Activated T-helper 2 cell treated with anti-CD3 and anti-CD28 coated beads, Interferon-gamma antibody, Interleukin-2, Interleukin-4, amounts not matched to agents 10 μg/mL and 5 μg/mL and 100 μg/mL, durations not matched to agents 14 hours and 24 hours and 36 hours (primary cell): ENCODE data around the gene TBCE. TPM values are rescaled to one million over a fixed set of nuclear protein-coding genes. Genes with fewer than 3 reads are reported as not detected.
A peak's percentile ranks its signal among the peaks of the same experiment; 100 is the strongest.
"Not testable (repeated sequence)": the region's sequence is repeated elsewhere in the genome, so short reads cannot be mapped to it uniquely, and the experiment has no call there.

Experiments
- DNase-seq: peaks from one replicate; pipeline ENCODE4 v3.0.0; 2021; ENCODE audit warnings: low spot score
- H3K27ac Mint-ChIP-seq: one replicate; pipeline ENCODE4 v1.8.0; 2021; ENCODE audit warnings: mixed read lengths
- H3K27me3 Mint-ChIP-seq: one replicate; pipeline ENCODE4 v1.8.0; 2021; ENCODE audit warnings: low read depth, mixed read lengths
- H3K36me3 Mint-ChIP-seq: one replicate; pipeline ENCODE4 v1.8.0; 2021; ENCODE audit warnings: low read depth, mixed read lengths
- H3K4me1 Mint-ChIP-seq: one replicate; pipeline ENCODE4 v1.8.0; 2021; ENCODE audit warnings: low read depth, mixed read lengths
- H3K4me3 Mint-ChIP-seq: one replicate; pipeline ENCODE4 v1.8.0; 2021; ENCODE audit warnings: low read depth, mild to moderate bottlenecking, moderate library complexity, mixed read lengths
- H3K9me3 Mint-ChIP-seq: one replicate; pipeline ENCODE4 v1.8.0; 2021; ENCODE audit warnings: mixed read lengths
- intact Hi-C: fragments of 100-400 bp; cut with micrococcal nuclease; formaldehyde crosslinking; loops from one replicate; pipeline ENCODE4 v1.15.1; 2023
- total RNA-seq: library from RNA; stranded (reverse); gene quantifications from 2 replicates; pipeline ENCODE4 v1.2.3, GENCODE V29; 2022

Gene TBCE
- total RNA-seq, 1 donor from 2014 or later = 28.2 TPM

DNA sequence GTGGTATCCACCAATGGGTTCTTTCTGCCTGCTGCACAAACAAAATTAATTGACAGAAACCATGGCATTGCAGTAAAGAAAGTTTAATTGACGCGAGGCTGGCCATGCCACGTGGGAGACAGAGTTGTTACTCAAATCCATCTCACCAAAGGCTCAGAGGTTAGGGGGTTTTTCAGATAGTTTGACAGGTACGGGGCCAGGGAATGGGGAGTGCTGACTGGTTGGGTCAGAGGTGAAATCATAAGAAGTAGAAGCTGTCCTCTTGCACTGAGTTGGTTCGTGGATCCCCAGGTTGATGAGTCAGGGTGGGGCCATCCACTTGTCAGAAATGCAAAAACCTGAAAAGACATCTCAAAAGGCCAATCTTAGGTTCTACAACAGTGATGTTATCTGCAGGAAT, 941 bp upstream of the TBCE start:
- Mint-ChIP-seq H3K4me3 (peak overlapping the region; percentile 97), H3K27me3 (no peaks in the 10 kb centered on the region), H3K4me1 (peaks cover 26% of the 10 kb centered on the region), H3K9me3 (no peaks in the 10 kb centered on the region), H3K36me3 (peaks cover 11% of the 10 kb centered on the region), H3K27ac (peak overlapping the region; percentile 82)
- intact Hi-C loops = loop anchor here (5.0 kb wide), 1 partner anchor 51 kb away; no protein-coding TSS in a partner anchor
- DNase-seq = no peak

DNA sequence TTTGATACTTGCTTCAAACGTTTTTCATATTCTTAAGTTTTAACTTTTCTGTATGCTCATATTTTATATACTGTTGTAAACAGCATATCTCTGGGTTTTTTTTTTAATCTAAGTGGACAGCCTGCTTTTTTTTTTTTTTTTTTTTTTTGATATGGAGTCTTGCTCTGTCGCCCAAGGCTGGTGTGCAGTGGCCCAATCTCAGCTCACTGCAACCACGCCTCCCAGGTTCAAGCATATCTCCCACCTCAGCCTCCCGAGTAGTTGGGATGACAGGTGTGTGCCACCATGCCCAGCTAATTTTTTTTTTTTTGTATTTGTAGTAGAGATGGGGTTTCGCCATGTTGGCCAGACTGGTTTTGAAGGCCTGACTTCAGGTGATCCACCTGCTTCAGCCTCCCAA, 1.2 kb downstream of the TBCE start:
- Mint-ChIP-seq H3K9me3 (no peaks in the 10 kb centered on the region), H3K4me1 (peaks cover 26% of the 10 kb centered on the region), H3K27ac (no peak overlapping the region), H3K4me3 (peak overlapping the region; percentile 97), H3K27me3 (no peaks in the 10 kb centered on the region), H3K36me3 (peaks cover 15% of the 10 kb centered on the region)
- DNase-seq = no peak
- intact Hi-C loops = loop anchor here (5.0 kb wide), 1 partner anchor 49 kb away; no protein-coding TSS in a partner anchor

DNA sequence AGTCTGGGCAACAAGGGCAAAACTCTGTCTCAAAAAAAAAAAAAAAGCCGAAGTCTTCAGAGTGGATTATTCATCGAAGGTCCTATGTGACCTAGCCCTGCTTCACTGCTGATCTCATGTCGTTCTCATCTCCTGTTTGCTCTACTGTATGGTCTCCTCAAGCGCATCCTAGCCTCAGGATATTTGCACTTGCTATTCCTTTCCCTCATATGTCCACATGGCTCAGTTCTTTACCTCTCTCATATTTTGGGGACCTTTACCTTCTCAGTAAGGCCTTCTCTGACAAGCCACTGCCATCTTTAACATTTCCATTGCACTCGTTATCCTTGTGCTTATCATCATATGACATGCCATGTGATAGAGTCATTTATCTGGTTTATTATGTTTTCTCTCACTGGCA, 2.6 kb downstream of the TBCE start:
- H3K36me3 Mint-ChIP-seq = peaks cover 18% of the 10 kb centered on the region
- no peak overlapping the region for H3K27ac Mint-ChIP-seq
- intact Hi-C loops = loop anchor here (5.0 kb wide), 1 partner anchor 47 kb away; no protein-coding TSS in a partner anchor
- DNase-seq = no peak
- H3K4me1 Mint-ChIP-seq = peaks cover 26% of the 10 kb centered on the region
- no peaks in the 10 kb centered on the region for H3K27me3 Mint-ChIP-seq
- peak overlapping the region; percentile 27 for H3K4me3 Mint-ChIP-seq
- no peaks in the 10 kb centered on the region for H3K9me3 Mint-ChIP-seq

DNA sequence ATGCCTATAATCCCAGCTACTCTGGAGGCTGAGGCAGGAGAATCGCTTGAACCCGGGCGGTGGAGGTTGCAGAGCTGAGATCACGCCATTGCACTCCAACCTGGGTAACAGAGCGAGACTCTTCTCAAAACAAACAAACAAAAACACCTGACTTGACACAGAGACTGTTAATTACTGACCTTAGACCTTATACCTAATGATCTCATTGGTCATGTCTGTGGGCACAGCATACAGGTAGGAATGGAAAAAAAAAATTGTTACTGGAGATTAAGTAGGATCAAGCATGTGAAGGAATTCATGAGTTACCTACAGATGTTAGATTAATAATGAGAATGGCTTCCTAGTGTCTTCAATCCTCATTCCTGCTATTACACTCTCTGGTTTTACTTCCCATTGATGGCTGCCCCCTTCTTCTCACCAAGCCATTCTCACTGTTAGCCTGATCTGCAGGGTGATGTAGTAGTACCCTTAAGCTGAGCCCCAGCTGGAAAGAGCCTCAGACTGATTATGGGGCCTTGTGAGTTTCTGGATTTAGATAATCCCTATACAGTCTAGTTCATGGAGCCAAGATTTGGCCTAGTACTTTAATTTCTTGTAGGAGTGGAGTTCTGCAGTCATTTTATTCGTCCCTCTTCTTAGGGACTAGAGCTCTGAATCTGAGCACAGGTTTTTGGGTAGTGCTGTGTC, 8.8 kb downstream of the TBCE start:
- Mint-ChIP-seq H3K36me3 (peaks cover 22% of the 10 kb centered on the region), H3K27ac (no peak overlapping the region), H3K27me3 (no peaks in the 10 kb centered on the region), H3K9me3 (no peaks in the 10 kb centered on the region), H3K4me1 (peaks cover 2% of the 10 kb centered on the region), H3K4me3 (no peak overlapping the region)
- intact Hi-C loops = no loop called here
- no peak for DNase-seq

DNA sequence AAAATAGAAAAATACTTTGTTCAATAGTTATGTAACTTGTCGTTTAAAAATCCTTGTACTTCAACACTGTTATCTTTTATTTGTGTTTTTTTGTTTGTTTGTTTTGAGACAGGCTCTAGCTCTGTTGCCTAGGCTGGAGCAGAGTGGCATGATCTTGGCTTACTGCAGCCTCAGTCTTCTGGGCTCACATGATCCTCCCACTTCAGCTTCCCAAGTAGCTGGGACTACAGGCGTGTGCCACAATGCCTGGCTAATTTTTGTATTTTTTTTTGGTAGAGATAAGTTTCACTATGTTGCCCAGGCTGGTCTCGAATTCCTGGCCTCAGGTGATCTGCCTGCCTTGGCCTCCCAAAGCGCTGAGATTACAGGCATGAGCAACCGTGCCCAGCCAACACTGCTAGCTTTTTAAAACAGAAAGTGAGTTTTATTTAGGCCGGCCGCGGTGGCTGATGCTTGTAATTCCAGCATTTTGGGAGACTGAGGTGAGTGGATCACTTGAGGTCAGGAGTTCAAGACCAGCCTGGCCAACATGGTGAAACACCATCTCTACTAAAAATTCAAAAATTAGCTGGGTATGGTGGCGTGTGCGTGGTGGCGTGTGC, 11.0 kb downstream of the TBCE start:
- H3K27ac Mint-ChIP-seq, H3K27me3 Mint-ChIP-seq, H3K9me3 Mint-ChIP-seq, H3K4me3 Mint-ChIP-seq, intact Hi-C loops, DNase-seq, H3K4me1 Mint-ChIP-seq: not testable (repeated sequence)
- peaks cover 25% of the 10 kb centered on the region for H3K36me3 Mint-ChIP-seq

DNA sequence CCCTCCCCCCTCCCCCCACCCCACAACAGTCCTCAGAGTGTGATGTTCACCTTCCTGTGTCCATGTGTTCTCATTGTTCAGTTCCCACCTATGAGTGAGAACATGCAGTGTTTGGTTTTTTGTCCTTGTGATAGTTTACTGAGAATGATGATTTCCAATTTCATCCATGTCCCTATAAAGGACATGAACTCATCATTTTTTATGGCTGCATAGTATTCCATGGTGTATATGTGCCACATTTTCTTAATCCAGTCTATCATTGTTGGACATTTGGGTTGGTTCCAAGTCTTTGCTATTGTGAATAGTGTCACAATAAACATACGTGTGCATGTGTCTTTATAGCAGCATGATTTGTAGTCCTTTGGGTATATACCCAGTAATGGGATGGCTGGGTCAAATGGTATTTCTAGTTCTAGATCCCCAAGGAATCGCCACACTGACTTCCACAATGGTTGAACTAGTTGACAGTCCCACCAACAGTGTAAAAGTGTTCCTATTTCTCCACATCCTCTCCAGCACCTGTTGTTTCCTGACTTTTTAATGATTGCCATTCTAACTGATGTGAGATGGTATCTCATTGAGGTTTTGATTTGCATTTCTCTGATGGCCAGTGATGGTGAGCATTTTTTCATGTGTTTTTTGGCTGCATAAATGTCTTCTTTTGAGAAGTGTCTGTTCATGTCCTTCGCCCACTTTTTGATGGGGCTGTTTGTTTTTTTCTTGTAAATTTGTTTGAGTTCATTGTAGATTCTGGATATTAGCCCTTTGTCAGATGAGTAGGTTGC, 14.9 kb downstream of the TBCE start:
- H3K4me1 Mint-ChIP-seq, intact Hi-C loops, H3K4me3 Mint-ChIP-seq, H3K27me3 Mint-ChIP-seq, H3K27ac Mint-ChIP-seq, H3K9me3 Mint-ChIP-seq, DNase-seq: not testable (repeated sequence)
- H3K36me3 Mint-ChIP-seq = peaks cover 26% of the 10 kb centered on the region

DNA sequence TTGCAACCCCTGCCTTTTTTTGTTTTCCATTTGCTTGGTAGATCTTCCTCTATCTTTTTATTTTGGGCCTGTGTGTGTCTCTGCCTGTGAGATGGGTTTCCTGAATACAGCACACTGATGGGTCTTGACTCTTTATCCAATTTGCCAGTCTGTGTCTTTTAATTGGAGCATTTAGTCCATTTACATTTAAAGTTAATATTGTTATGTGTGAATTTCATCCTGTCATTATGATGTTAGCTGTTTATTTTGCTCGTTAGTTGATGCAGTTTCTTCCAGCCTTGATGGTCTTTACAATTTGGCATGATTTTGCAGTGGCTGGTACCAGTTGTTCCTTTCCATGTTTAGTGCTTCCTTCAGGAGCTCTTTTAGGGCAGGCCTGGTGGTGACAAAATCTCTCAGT, 18.4 kb downstream of the TBCE start:
- H3K4me3 Mint-ChIP-seq, DNase-seq, H3K27ac Mint-ChIP-seq, H3K4me1 Mint-ChIP-seq, H3K27me3 Mint-ChIP-seq, H3K9me3 Mint-ChIP-seq, intact Hi-C loops: not testable (repeated sequence)
- peaks cover 27% of the 10 kb centered on the region for H3K36me3 Mint-ChIP-seq

DNA sequence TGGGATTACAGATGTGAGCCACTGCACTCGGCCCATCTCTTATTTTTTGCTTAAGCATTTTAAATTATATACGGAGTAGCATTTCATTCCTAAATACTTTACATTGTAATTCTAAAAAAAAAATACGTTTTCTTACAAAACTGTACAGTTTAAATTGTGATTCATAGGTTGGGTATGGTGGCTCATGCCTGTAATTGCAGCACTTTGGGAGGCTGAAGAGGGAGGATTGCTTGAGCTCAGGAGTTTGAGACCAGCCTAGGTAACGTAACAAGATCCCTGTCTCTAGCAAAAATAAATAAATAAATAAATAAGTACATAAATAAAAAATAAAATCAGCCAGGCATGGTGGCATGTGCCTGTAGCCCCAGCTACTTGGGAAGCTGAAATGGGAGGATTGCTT, 24.6 kb downstream of the TBCE start:
- no peak for DNase-seq
- peaks cover 5% of the 10 kb centered on the region for H3K9me3 Mint-ChIP-seq
- H3K27me3 Mint-ChIP-seq = no peaks in the 10 kb centered on the region
- intact Hi-C loops = no loop called here
- peaks cover 14% of the 10 kb centered on the region for H3K36me3 Mint-ChIP-seq
- no peak overlapping the region for H3K4me3 Mint-ChIP-seq
- H3K27ac Mint-ChIP-seq = no peak overlapping the region
- peaks cover 2% of the 10 kb centered on the region for H3K4me1 Mint-ChIP-seq

DNA sequence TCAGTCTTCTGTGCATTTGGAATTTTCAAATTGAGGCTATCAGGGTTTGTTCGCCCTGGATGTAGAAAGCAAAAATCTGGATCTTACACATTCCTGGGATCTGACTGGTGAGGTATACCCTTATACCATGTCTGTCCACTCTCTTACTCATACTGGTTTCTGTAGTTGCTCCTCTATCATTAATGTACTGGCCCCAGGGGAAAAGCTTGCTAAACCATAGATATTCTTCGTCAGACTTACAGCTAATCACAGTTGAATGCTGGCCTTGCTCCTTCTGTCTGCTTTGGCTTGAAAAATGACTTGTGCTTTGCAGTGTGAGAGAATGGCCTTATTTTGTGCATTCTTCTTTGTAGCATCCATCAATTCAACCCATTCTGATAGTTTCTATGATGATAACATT, 30.5 kb downstream of the TBCE start:
- Mint-ChIP-seq H3K4me1 (no peaks in the 10 kb centered on the region), H3K4me3 (no peak overlapping the region), H3K27me3 (no peaks in the 10 kb centered on the region), H3K36me3 (peaks cover 15% of the 10 kb centered on the region), H3K9me3 (no peaks in the 10 kb centered on the region), H3K27ac (no peak overlapping the region)
- no peak for DNase-seq
- intact Hi-C loops = no loop called here

DNA sequence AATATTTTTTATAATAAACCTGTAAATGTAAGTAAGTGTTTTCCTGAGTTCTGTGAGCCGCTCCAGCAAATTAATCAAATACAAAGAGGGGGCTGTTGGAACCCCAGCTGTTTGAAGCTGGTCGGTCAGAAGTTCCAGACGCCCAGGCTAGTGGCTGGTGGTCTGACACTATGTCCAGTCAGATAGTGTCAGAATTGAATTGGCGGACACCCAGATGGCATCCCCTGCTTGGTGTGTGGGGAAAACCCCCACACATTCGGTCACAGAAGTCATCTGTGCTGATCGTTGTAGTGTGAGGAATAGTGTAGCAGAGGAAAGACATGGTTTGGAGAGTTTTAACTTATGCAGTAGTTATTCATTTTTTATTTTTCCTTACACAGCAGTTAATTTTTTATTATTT, 32.4 kb downstream of the TBCE start:
- Mint-ChIP-seq H3K27me3 (no peaks in the 10 kb centered on the region), H3K4me1 (no peaks in the 10 kb centered on the region), H3K27ac (no peak overlapping the region), H3K36me3 (peaks cover 18% of the 10 kb centered on the region), H3K9me3 (no peaks in the 10 kb centered on the region), H3K4me3 (no peak overlapping the region)
- intact Hi-C loops = no loop called here
- DNase-seq = no peak

DNA sequence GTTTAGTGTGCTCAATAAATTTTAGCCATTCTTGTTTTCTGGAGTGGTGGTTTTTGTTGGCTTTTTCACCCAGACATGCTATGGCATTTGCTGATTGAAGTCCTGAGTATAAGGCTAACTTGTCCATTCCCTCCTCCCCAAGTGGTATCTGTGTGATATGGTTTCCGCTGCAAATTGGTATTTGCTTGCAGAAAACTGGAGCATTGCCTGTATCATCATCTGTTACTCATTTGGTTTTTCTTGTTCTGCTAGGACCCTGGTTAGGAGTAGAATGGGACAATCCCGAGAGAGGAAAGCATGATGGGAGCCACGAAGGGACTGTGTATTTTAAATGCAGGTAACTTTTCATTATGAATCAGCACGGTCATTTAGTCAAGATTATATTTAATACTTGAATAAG, 34.0 kb downstream of the TBCE start:
- Mint-ChIP-seq H3K27ac (peak overlapping the region; percentile 49), H3K4me1 (no peaks in the 10 kb centered on the region), H3K4me3 (no peak overlapping the region), H3K36me3 (peaks cover 13% of the 10 kb centered on the region), H3K9me3 (no peaks in the 10 kb centered on the region), H3K27me3 (no peaks in the 10 kb centered on the region)
- DNase-seq = no peak
- intact Hi-C loops = no loop called here

DNA sequence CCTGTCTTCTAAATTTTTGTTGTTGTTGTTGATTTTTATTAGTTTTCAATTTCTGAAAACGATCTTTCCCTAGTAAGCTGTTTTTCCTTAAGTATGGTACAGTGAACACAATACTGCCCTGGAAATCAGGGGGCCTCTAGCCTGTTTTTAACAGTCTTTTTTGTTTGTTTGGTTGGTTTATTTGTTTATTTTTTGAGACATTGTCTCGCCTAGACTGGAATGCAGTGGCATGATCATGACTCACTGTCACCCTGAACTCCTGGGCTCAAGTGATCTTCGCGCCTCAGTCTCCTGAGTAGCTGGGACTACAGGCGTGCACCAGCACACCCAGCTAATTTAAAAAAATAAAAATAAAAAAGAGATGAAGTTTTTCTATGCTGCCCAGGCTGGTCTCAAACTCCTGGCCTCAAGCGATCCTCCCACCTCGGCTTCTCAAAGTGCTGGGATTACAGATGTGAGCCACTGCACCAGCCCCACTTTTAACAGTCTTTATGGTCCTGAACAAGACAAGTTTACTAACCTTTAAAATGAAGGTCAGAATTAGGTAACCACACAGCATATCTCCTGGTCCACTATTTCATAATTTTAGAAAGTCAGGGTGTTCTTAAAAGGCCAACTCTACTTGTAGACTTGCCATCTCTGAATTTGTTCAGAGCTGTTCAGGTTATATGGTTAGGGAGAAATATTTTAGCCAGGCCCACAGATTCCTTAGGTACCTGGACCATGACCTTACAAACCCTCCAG, 35.4 kb downstream of the TBCE start:
- H3K4me1 Mint-ChIP-seq = no peaks in the 10 kb centered on the region
- intact Hi-C loops = no loop called here
- DNase-seq = no peak
- no peaks in the 10 kb centered on the region for H3K27me3 Mint-ChIP-seq
- no peak overlapping the region for H3K27ac Mint-ChIP-seq
- no peaks in the 10 kb centered on the region for H3K9me3 Mint-ChIP-seq
- H3K4me3 Mint-ChIP-seq = no peak overlapping the region
- peaks cover 12% of the 10 kb centered on the region for H3K36me3 Mint-ChIP-seq
